Trophoblast cell (in vitro differentiated cells and primary cell): ENCODE measurements around the gene PDGFRA.
"Not testable (repeated sequence)": the region's sequence is repeated elsewhere in the genome, so short reads cannot be mapped to it uniquely, and the experiment has no call there.

Experiments used
- DNase-seq, 2 donors: peaks; one replicate each; pipeline ENCODE4 v3.0.0-alpha.2; 2016
- H2AFZ ChIP-seq: 2 replicates; pipeline ENCODE4 v1.6.1; 2013; ENCODE audit warnings: low read length, moderate library complexity, mild to moderate bottlenecking; ENCODE audit not compliant: insufficient read depth, poor library complexity
- H2AK5ac ChIP-seq: 2 replicates; pipeline ENCODE4 v1.6.1; 2013; ENCODE audit warnings: mild to moderate bottlenecking, low read length
- H2BK120ac ChIP-seq: 2 replicates; pipeline ENCODE4 v1.6.1; 2013; ENCODE audit warnings: low read length, mild to moderate bottlenecking, moderate library complexity; ENCODE audit not compliant: insufficient read depth, poor library complexity
- H2BK12ac ChIP-seq: 2 replicates; pipeline ENCODE4 v1.6.1; 2013; ENCODE audit warnings: mild to moderate bottlenecking, low read length, moderate library complexity
- H2BK5ac ChIP-seq: 2 replicates; pipeline ENCODE4 v1.6.1; 2013; ENCODE audit warnings: low read length, low read depth, moderate library complexity, mild to moderate bottlenecking; ENCODE audit not compliant: poor library complexity
- H3K14ac ChIP-seq: 2 replicates; pipeline ENCODE4 v1.6.1; 2013; ENCODE audit warnings: mild to moderate bottlenecking, low read length
- H3K18ac ChIP-seq: 2 replicates; pipeline ENCODE4 v1.6.1; 2013; ENCODE audit warnings: mild to moderate bottlenecking, low read length
- H3K23ac ChIP-seq: 2 replicates; pipeline ENCODE4 v1.6.1; 2013; ENCODE audit warnings: low read length
- H3K27ac ChIP-seq: 2 replicates; pipeline ENCODE4 v1.5.1; 2013; ENCODE audit warnings: low read depth, mild to moderate bottlenecking, inconsistent platforms, low read length, moderate library complexity
- H3K27me3 ChIP-seq: 2 replicates; pipeline ENCODE4 v1.6.1; 2013; ENCODE audit warnings: inconsistent platforms, mild to moderate bottlenecking, low read length, moderate library complexity; ENCODE audit not compliant: insufficient read depth
- H3K36me3 ChIP-seq, 2 experiments: 1 replicate in 1 of 2; 2 replicates in 1 of 2; pipeline ENCODE4 v1.6.1; 2013; ENCODE audit warnings: low read length in 2 of 2, mild to moderate bottlenecking in 2 of 2, moderate library complexity in 1 of 2; ENCODE audit not compliant: insufficient read depth in 2 of 2, control insufficient read depth in 1 of 2
- H3K4ac ChIP-seq: 2 replicates; pipeline ENCODE4 v1.6.1; 2013; ENCODE audit warnings: low read depth, mild to moderate bottlenecking, low read length, moderate library complexity
- H3K4me1 ChIP-seq, 2 experiments: 1 replicate in 1 of 2; 2 replicates in 1 of 2; pipeline ENCODE4 v1.6.1; 2013; ENCODE audit warnings: low read length in 2 of 2, mild to moderate bottlenecking in 2 of 2, moderate library complexity in 1 of 2; ENCODE audit not compliant: insufficient read depth in 2 of 2, control insufficient read depth in 1 of 2
- H3K4me2 ChIP-seq: 2 replicates; pipeline ENCODE4 v1.6.1; 2013; ENCODE audit warnings: inconsistent platforms, mild to moderate bottlenecking, low read length, moderate library complexity
- H3K4me3 ChIP-seq: 2 replicates; pipeline ENCODE4 v1.5.1; 2013; ENCODE audit warnings: mild to moderate bottlenecking, low read depth, low read length, inconsistent platforms
- H3K79me1 ChIP-seq: one replicate; pipeline ENCODE4 v1.6.1; 2013; ENCODE audit warnings: low read length
- H3K79me2 ChIP-seq: 2 replicates; pipeline ENCODE4 v1.6.1; 2013; ENCODE audit warnings: low read length, mild to moderate bottlenecking; ENCODE audit not compliant: control insufficient read depth, insufficient read depth, poor library complexity
- H3K9ac ChIP-seq: 2 replicates; pipeline ENCODE4 v1.6.1; 2013; ENCODE audit warnings: mild to moderate bottlenecking, low read length
- H3K9me3 ChIP-seq: 2 replicates; pipeline ENCODE4 v1.6.1; 2013; ENCODE audit warnings: low read depth, mild to moderate bottlenecking, control low read depth, inconsistent platforms, low read length; ENCODE audit not compliant: insufficient read depth
- H4K12ac ChIP-seq: 2 replicates; pipeline ENCODE4 v1.6.1; 2013; ENCODE audit warnings: low read depth, mild to moderate bottlenecking, low read length, moderate library complexity
- H4K8ac ChIP-seq: 2 replicates; pipeline ENCODE4 v1.6.1; 2013; ENCODE audit warnings: low read depth, mild to moderate bottlenecking, low read length, moderate library complexity
- H4K91ac ChIP-seq: one replicate; pipeline ENCODE4 v1.6.1; 2013; ENCODE audit warnings: low read depth, mild to moderate bottlenecking, low read length, moderate library complexity
- WGBS: extraction: QIAGEN DNeasy Blood & Tissue Kit; methylation state at CpG from one replicate; pipeline ENCODE4 v1.1.7; 2013; ENCODE audit warnings: missing lambda C conversion rate; ENCODE audit not compliant: insufficient read length, insufficient coverage; ENCODE audit errors: extremely low coverage; 5-methylcytosine and 5-hydroxymethylcytosine counted together

The PDGFRA gene

GRCh38 chr4:54238389-54238788, 9.3 kb downstream of the PDGFRA start:
- H2BK5ac ChIP-seq, result no peak overlapping the region
- H3K4me1 ChIP-seq, result peaks cover 0 to 11% of the 10 kb centered on the region in 2 experiments
- no peak overlapping the region for H2BK120ac ChIP-seq
- H3K79me2 ChIP-seq, result no peaks in the 10 kb centered on the region
- no peaks in the 10 kb centered on the region for H3K27me3 ChIP-seq
- H2AK5ac ChIP-seq, result no peak overlapping the region
- peak; percentile 86 to 92 for DNase-seq
- H4K8ac ChIP-seq, result no peak overlapping the region
- no peak overlapping the region for H2BK12ac ChIP-seq
- no peak overlapping the region for H3K14ac ChIP-seq
- H2AFZ ChIP-seq, result no peak overlapping the region
- no peak overlapping the region for H3K4ac ChIP-seq
- H3K27ac ChIP-seq, result no peak overlapping the region
- H3K36me3 ChIP-seq, result peaks cover 0 to 4% of the 10 kb centered on the region in 2 experiments
- no peak overlapping the region for H4K91ac ChIP-seq
- H3K79me1 ChIP-seq, result peaks cover 6% of the 10 kb centered on the region
- H3K9me3 ChIP-seq, result peaks cover 5% of the 10 kb centered on the region
- no peak overlapping the region for H3K9ac ChIP-seq
- no peak overlapping the region for H4K12ac ChIP-seq
- no peak overlapping the region for H3K4me2 ChIP-seq
- H3K4me3 ChIP-seq, result no peak overlapping the region
- H3K23ac ChIP-seq, result no peak overlapping the region
- H3K18ac ChIP-seq, result no peak overlapping the region

GRCh38 chr4:54241268-54241823, 12.3 kb downstream of the PDGFRA start:
- H2AK5ac ChIP-seq, H4K12ac ChIP-seq, H3K23ac ChIP-seq, H3K4me3 ChIP-seq, H3K27me3 ChIP-seq, DNase-seq, H4K91ac ChIP-seq, H3K79me1 ChIP-seq, H3K4me2 ChIP-seq, H3K18ac ChIP-seq, H3K27ac ChIP-seq, H3K79me2 ChIP-seq, H2BK120ac ChIP-seq, H3K9ac ChIP-seq, H3K4me1 ChIP-seq, H2AFZ ChIP-seq, H2BK5ac ChIP-seq, H3K14ac ChIP-seq, H2BK12ac ChIP-seq, H3K9me3 ChIP-seq, H4K8ac ChIP-seq, H3K36me3 ChIP-seq, H3K4ac ChIP-seq: not testable (repeated sequence)
- WGBS, result 100% methylated on average over 1 of the region's 3 CpGs

- not testable (repeated sequence) for H3K18ac ChIP-seq, H2BK12ac ChIP-seq, H3K4me2 ChIP-seq, H3K9ac ChIP-seq, H2BK5ac ChIP-seq, H3K4ac ChIP-seq, H3K9me3 ChIP-seq, H3K36me3 ChIP-seq, H4K8ac ChIP-seq, H2AFZ ChIP-seq, H3K79me2 ChIP-seq, H3K27me3 ChIP-seq, H3K27ac ChIP-seq, H3K79me1 ChIP-seq, H3K4me3 ChIP-seq, H3K14ac ChIP-seq, H2AK5ac ChIP-seq, H4K12ac ChIP-seq, DNase-seq, H3K23ac ChIP-seq, H3K4me1 ChIP-seq, H4K91ac ChIP-seq, H2BK120ac ChIP-seq
- WGBS, result no CpG with 5 or more reads among the region's 15 CpGs
Measured at GRCh38 chr4:54243541-54243940, 14.4 kb downstream of the PDGFRA start.

GRCh38 chr4:54252312-54252711, 23.2 kb downstream of the PDGFRA start:
- WGBS, result no CpG with 5 or more reads among the region's 1 CpG

More at GRCh38 chr4:54252312-54252711, 23.2 kb downstream of the PDGFRA start:
- not testable (repeated sequence) for H3K18ac ChIP-seq, H2BK12ac ChIP-seq, H3K79me1 ChIP-seq, H3K36me3 ChIP-seq, H2AK5ac ChIP-seq, H4K8ac ChIP-seq, DNase-seq, H2BK5ac ChIP-seq, H2BK120ac ChIP-seq, H2AFZ ChIP-seq, H4K12ac ChIP-seq, H3K4ac ChIP-seq, H3K4me3 ChIP-seq, H3K4me2 ChIP-seq, H3K9me3 ChIP-seq, H3K4me1 ChIP-seq, H3K9ac ChIP-seq, H3K79me2 ChIP-seq, H3K23ac ChIP-seq, H4K91ac ChIP-seq, H3K27me3 ChIP-seq, H3K27ac ChIP-seq, H3K14ac ChIP-seq
